ENCODE results near the gene USH1C.

USH1C gene

GRCh38 chr11:17526326-17526725 is 17.9 kb downstream of the USH1C start:
- no peak for DNase-seq (ENCODE audit: low spot score)

- no peak for DNase-seq (ENCODE audit: low spot score)
Observed at GRCh38 chr11:17525570-17525969, 18.6 kb downstream of the USH1C start.

- no peak for DNase-seq (ENCODE audit: low spot score)
Observed at GRCh38 chr11:17524221-17524620, 20.0 kb downstream of the USH1C start.

GRCh38 chr11:17522655-17523054 is 21.6 kb downstream of the USH1C start:
- DNase-seq (ENCODE audit: low spot score), result no peak

- no peak for DNase-seq (ENCODE audit: low spot score)
Observed at GRCh38 chr11:17521106-17521900, 22.9 kb downstream of the USH1C start.

- no peak for DNase-seq (ENCODE audit: low spot score)
Observed at GRCh38 chr11:17519061-17519885, 24.9 kb downstream of the USH1C start.

GRCh38 chr11:17518366-17518765 is 25.9 kb downstream of the USH1C start:
- DNase-seq (ENCODE audit: low spot score), result no peak

- DNase-seq (ENCODE audit: low spot score), result no peak
Observed at GRCh38 chr11:17517186-17517585, 27.0 kb downstream of the USH1C start.

GRCh38 chr11:17516551-17517150 is 27.6 kb downstream of the USH1C start:
- no peak for DNase-seq (ENCODE audit: low spot score)

- no peak for DNase-seq (ENCODE audit: low spot score)
Observed at GRCh38 chr11:17515443-17516176, 28.6 kb downstream of the USH1C start.

- no peak for DNase-seq (ENCODE audit: low spot score)
Observed at GRCh38 chr11:17514476-17514875, 29.7 kb downstream of the USH1C start.

GRCh38 chr11:17513853-17514252 is 30.4 kb downstream of the USH1C start:
- no peak for DNase-seq (ENCODE audit: low spot score)

- no peak for DNase-seq (ENCODE audit: low spot score)
Observed at GRCh38 chr11:17512101-17512500, 32.1 kb downstream of the USH1C start.

GRCh38 chr11:17511571-17511970 is 32.6 kb downstream of the USH1C start:
- DNase-seq (ENCODE audit: low spot score), result no peak

GRCh38 chr11:17510507-17511206 is 33.6 kb downstream of the USH1C start:
- no peak for DNase-seq (ENCODE audit: low spot score)

GRCh38 chr11:17508791-17509190 is 35.4 kb downstream of the USH1C start:
- DNase-seq (ENCODE audit: low spot score), result no peak

GRCh38 chr11:17508306-17508705 is 35.9 kb downstream of the USH1C start:
- DNase-seq (ENCODE audit: low spot score), result no peak

GRCh38 chr11:17507773-17508172 is 36.4 kb downstream of the USH1C start:
- DNase-seq (ENCODE audit: low spot score), result no peak

- no peak for DNase-seq (ENCODE audit: low spot score)
Observed at GRCh38 chr11:17506942-17507341, 37.3 kb downstream of the USH1C start.

- DNase-seq (ENCODE audit: low spot score), result no peak
Observed at GRCh38 chr11:17506314-17506713, 37.9 kb downstream of the USH1C start.

GRCh38 chr11:17505146-17505545 is 39.1 kb downstream of the USH1C start:
- no peak for DNase-seq (ENCODE audit: low spot score)

Measured in AG08395 (cell line).